HUES6 (cell line): ENCODE results near the gene RAD51B.

ENCODE experiments used
- H3K27ac ChIP-seq: 2 replicates; pipeline ENCODE4 v1.7.0; 2013; ENCODE audit warnings: low read depth, mild to moderate bottlenecking, low read length, inconsistent platforms
- H3K27me3 ChIP-seq: 2 replicates; pipeline ENCODE4 v1.6.1; 2013; ENCODE audit warnings: low read length; ENCODE audit not compliant: control insufficient read depth, insufficient read depth
- H3K36me3 ChIP-seq: 2 replicates; pipeline ENCODE4 v1.6.1; 2013; ENCODE audit warnings: low read length; ENCODE audit not compliant: control insufficient read depth, insufficient read depth
- H3K4me1 ChIP-seq: 2 replicates; pipeline ENCODE4 v1.6.1; 2013; ENCODE audit warnings: low read length; ENCODE audit not compliant: control insufficient read depth, insufficient read depth
- H3K4me3 ChIP-seq: 2 replicates; pipeline ENCODE4 v1.5.1; 2013; ENCODE audit warnings: low read depth, low read length
- H3K9ac ChIP-seq: one replicate; pipeline ENCODE4 v1.6.1; 2013; ENCODE audit warnings: mild to moderate bottlenecking, low read length
- H3K9me3 ChIP-seq: 2 replicates; pipeline ENCODE4 v1.6.1; 2013; ENCODE audit warnings: low read depth, low read length; ENCODE audit not compliant: control insufficient read depth, insufficient read depth

RAD51B gene

GRCh38 chr14:68474741-68475140 lies 655.2 kb downstream of the RAD51B start:
- H3K9me3 ChIP-seq = no peaks in the 10 kb centered on the region
- H3K27me3 ChIP-seq = no peaks in the 10 kb centered on the region
- no peak overlapping the region for H3K4me3 ChIP-seq
- H3K4me1 ChIP-seq = peaks cover 58% of the 10 kb centered on the region
- H3K36me3 ChIP-seq = no peaks in the 10 kb centered on the region
- H3K27ac ChIP-seq = no peak overlapping the region
- H3K9ac ChIP-seq = no peak overlapping the region

GRCh38 chr14:68475802-68476201 lies 656.2 kb downstream of the RAD51B start:
- H3K4me1 ChIP-seq = peaks cover 48% of the 10 kb centered on the region
- no peaks in the 10 kb centered on the region for H3K36me3 ChIP-seq
- H3K9me3 ChIP-seq = no peaks in the 10 kb centered on the region
- H3K9ac ChIP-seq = no peak overlapping the region
- no peak overlapping the region for H3K27ac ChIP-seq
- no peak overlapping the region for H3K4me3 ChIP-seq
- H3K27me3 ChIP-seq = no peaks in the 10 kb centered on the region

- Histone ChIP-seq H3K27me3 (no peaks in the 10 kb centered on the region), H3K4me3 (no peak overlapping the region), H3K4me1 (peaks cover 42% of the 10 kb centered on the region), H3K9ac (no peak overlapping the region), H3K9me3 (no peaks in the 10 kb centered on the region), H3K27ac (no peak overlapping the region; the same call in 1 of the 2 replicates), H3K36me3 (no peaks in the 10 kb centered on the region)
These were observed 656.9 kb downstream of the RAD51B start for GRCh38 chr14:68476212-68477109.

GRCh38 chr14:68477110-68477455 lies 657.5 kb downstream of the RAD51B start:
- H3K9ac ChIP-seq = no peak overlapping the region
- H3K27me3 ChIP-seq = no peaks in the 10 kb centered on the region
- H3K36me3 ChIP-seq = no peaks in the 10 kb centered on the region
- H3K4me3 ChIP-seq = no peak overlapping the region
- peaks cover 36% of the 10 kb centered on the region for H3K4me1 ChIP-seq
- H3K27ac ChIP-seq = no peak overlapping the region
- H3K9me3 ChIP-seq = no peaks in the 10 kb centered on the region

- no peak overlapping the region for H3K9ac ChIP-seq
- no peak overlapping the region for H3K27ac ChIP-seq
- peaks cover 31% of the 10 kb centered on the region for H3K4me1 ChIP-seq
These were observed 658.0 kb downstream of the RAD51B start for GRCh38 chr14:68477461-68478085.

GRCh38 chr14:68479247-68479646 lies 659.7 kb downstream of the RAD51B start:
- H3K27ac ChIP-seq = no peak overlapping the region
- H3K27me3 ChIP-seq = no peaks in the 10 kb centered on the region
- no peak overlapping the region for H3K4me3 ChIP-seq
- no peak overlapping the region for H3K9ac ChIP-seq
- no peaks in the 10 kb centered on the region for H3K36me3 ChIP-seq
- H3K4me1 ChIP-seq = peaks cover 31% of the 10 kb centered on the region
- no peaks in the 10 kb centered on the region for H3K9me3 ChIP-seq

More at GRCh38 chr14:68477461-68478085, 658.0 kb downstream of the RAD51B start:
- H3K4me3 ChIP-seq = no peak overlapping the region
- H3K9me3 ChIP-seq = no peaks in the 10 kb centered on the region
- H3K36me3 ChIP-seq = no peaks in the 10 kb centered on the region
- no peaks in the 10 kb centered on the region for H3K27me3 ChIP-seq

- Histone ChIP-seq H3K4me1 (peaks cover 17% of the 10 kb centered on the region; the same call in 1 of the 2 replicates), H3K36me3 (no peaks in the 10 kb centered on the region), H3K27me3 (no peaks in the 10 kb centered on the region), H3K9ac (no peak overlapping the region), H3K9me3 (no peaks in the 10 kb centered on the region), H3K4me3 (no peak overlapping the region), H3K27ac (no peak overlapping the region)
These were observed 662.4 kb downstream of the RAD51B start for GRCh38 chr14:68482018-68482417.

- peaks cover 12% of the 10 kb centered on the region; the same call in 1 of the 2 replicates for H3K4me1 ChIP-seq
- no peaks in the 10 kb centered on the region for H3K36me3 ChIP-seq
- no peak overlapping the region for H3K9ac ChIP-seq
- H3K27ac ChIP-seq = no peak overlapping the region
- no peaks in the 10 kb centered on the region for H3K9me3 ChIP-seq
- H3K4me3 ChIP-seq = no peak overlapping the region
- no peaks in the 10 kb centered on the region for H3K27me3 ChIP-seq
These were observed 663.3 kb downstream of the RAD51B start for GRCh38 chr14:68482772-68483395.

GRCh38 chr14:68486033-68486732 lies 666.6 kb downstream of the RAD51B start:
- H3K36me3 ChIP-seq = no peaks in the 10 kb centered on the region
- no peak overlapping the region for H3K27ac ChIP-seq
- H3K9ac ChIP-seq = no peak overlapping the region
- no peaks in the 10 kb centered on the region for H3K9me3 ChIP-seq
- H3K4me1 ChIP-seq = peaks cover 14% of the 10 kb centered on the region; the same call in 1 of the 2 replicates
- no peak overlapping the region for H3K4me3 ChIP-seq
- H3K27me3 ChIP-seq = no peaks in the 10 kb centered on the region

- Histone ChIP-seq H3K27me3 (no peaks in the 10 kb centered on the region), H3K4me3 (no peak overlapping the region), H3K9ac (no peak overlapping the region), H3K9me3 (no peaks in the 10 kb centered on the region), H3K4me1 (peaks cover 14% of the 10 kb centered on the region; the same call in 1 of the 2 replicates), H3K27ac (no peak overlapping the region), H3K36me3 (no peaks in the 10 kb centered on the region)
These were observed 667.2 kb downstream of the RAD51B start for GRCh38 chr14:68486809-68487208.
